Hepatocyte (in vitro differentiated cells): ENCODE results near the gene SYNJ1.

Experiments
- EZH2 ChIP-seq: fragments of 200-600 bp; sonication (generic); IDR thresholded peaks from 2 replicates; pipeline ENCODE4 v1.6.1; 2016; ENCODE audit warnings: antibody characterized with exemption, mild to moderate bottlenecking, borderline replicate concordance
- EZH2phosphoT487 ChIP-seq: fragments of 200-600 bp; sonication (generic); IDR thresholded peaks from one replicate; pipeline ENCODE4 v1.6.1; 2018; ENCODE audit warnings: antibody characterized with exemption, mild to moderate bottlenecking, low read depth, moderate library complexity; ENCODE audit not compliant: unreplicated experiment, severe bottlenecking

DNA sequence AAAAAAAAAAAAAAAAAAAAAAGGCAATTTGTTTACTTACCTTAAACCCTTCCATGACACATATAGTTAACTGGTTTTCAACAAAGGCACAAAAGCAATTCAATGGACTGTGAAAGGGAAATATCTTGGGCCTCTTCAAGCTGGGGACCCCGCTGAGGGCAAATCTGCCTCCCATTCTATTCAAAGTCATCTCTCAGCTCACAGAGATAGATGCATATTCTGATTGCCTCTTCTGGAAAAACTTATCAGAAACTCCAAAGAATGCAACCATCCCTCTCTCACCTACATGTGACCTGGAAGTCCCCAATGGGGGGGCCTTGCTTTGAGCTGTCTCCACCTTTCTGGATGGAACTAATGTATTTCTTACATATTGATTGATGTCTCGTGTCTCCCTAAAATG, 12.1 kb upstream of the SYNJ1 start:
- TF ChIP-seq EZH2 (no peak), EZH2phosphoT487 (no peak)
